SU-DHL-6 (cell line): ENCODE data around the gene IL22RA2.

Source experiments
- EZH2phosphoT487 ChIP-seq: fragments of 200-600 bp; sonication (generic), shearing (Covaris generic); conservative IDR thresholded peaks from 2 replicates; pipeline ENCODE4 v1.6.1; 2018; ENCODE audit warnings: mild to moderate bottlenecking, antibody characterized with exemption, low read length, moderate library complexity, mixed read lengths
- TF ChIP-seq, protein P1 (sequence below): fragments of 200-600 bp; sonication (generic); IDR thresholded peaks from one replicate; pipeline ENCODE4 v1.5.1; 2017; ENCODE audit warnings: antibody characterized with exemption, mild to moderate bottlenecking, low read length, moderate library complexity; ENCODE audit not compliant: insufficient read depth, poor library complexity, severe bottlenecking

DNA sequence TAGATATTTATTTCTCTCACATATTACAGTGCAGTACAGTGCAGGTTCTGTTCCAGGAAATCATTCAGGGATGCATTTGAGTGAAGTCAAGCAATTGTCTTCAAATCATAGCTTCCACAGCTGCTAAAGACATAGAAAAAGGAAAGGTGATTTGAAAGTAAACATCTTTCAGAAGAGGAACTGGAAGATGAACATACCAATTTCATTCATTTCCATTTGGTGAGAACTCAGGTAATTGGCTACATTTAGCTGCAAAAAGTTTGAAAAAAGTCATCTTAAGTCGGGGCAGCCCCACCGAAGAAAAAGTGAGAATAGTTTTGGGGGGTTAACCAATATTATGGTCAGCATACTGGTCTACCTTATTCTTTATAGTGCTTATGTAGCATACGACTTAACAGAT is 67.3 kb downstream of the IL22RA2 start:
- TF ChIP-seq, protein P1, sequence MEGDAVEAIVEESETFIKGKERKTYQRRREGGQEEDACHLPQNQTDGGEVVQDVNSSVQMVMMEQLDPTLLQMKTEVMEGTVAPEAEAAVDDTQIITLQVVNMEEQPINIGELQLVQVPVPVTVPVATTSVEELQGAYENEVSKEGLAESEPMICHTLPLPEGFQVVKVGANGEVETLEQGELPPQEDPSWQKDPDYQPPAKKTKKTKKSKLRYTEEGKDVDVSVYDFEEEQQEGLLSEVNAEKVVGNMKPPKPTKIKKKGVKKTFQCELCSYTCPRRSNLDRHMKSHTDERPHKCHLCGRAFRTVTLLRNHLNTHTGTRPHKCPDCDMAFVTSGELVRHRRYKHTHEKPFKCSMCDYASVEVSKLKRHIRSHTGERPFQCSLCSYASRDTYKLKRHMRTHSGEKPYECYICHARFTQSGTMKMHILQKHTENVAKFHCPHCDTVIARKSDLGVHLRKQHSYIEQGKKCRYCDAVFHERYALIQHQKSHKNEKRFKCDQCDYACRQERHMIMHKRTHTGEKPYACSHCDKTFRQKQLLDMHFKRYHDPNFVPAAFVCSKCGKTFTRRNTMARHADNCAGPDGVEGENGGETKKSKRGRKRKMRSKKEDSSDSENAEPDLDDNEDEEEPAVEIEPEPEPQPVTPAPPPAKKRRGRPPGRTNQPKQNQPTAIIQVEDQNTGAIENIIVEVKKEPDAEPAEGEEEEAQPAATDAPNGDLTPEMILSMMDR = no peak
- TF ChIP-seq EZH2phosphoT487 = no peak
